ENCODE results near the gene INIP. TPM values are rescaled to one million over a fixed set of nuclear protein-coding genes. Genes with fewer than 3 reads are reported as not detected.
A peak's percentile ranks its signal among the peaks of the same experiment; 100 is the strongest.

The INIP gene
- total and polyA plus RNA-seq, 9 of the 15 experiments (the other 6 are each of a cell fraction or from before 2014, with no cell fraction given) = 11.9 to 87.9 (median 37.3) TPM

DNA sequence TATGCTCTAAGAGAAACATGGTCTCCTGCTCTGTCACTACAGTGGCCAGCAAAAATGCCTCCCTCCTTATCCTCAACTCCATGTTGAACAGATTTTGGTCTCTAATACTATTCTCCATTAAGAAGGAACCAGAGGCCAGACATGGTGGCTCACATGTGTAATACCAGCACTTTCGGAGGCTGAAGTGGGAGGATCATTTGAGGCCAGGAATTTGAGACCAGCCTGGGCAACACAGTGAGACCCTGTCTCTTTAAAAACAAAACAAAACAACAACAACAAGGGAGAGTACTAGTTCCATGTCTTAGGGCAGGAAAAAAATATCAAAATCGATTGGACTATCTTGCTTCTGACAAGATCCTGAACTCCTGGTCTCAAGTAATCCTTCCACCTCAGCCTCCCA lies 14.6 kb downstream of the INIP start:
- CTCF ChIA-PET (ENCODE audit: low intra/inter-chr PET ratio) = no interaction called here
- intact Hi-C loops (cut with micrococcal nuclease) (no loop called here), in situ Hi-C loops (cut with MboI) (no loop called here)
- H3K9me3 ChIP-seq (replicated peaks; ENCODE audit: control insufficient read depth, insufficient read depth, low read depth, low read length) = no peaks in the 10 kb centered on the region
- no TSS peak for BruUV-seq (replicated peaks)
- POLR2A ChIA-PET = no interaction called here
- H3K79me2 ChIP-seq (ENCODE audit: control insufficient read depth, insufficient read depth, low read length) = peaks cover 32% of the 10 kb centered on the region
- H3K27ac ChIP-seq (ENCODE audit: extremely low read depth, low read depth, low read length) = no peak overlapping the region
- no peaks in the 10 kb centered on the region for H4K20me1 ChIP-seq (replicated peaks; ENCODE audit: control insufficient read depth, insufficient read depth, low read length)
- peaks cover 39% of the 10 kb centered on the region for H3K36me3 ChIP-seq (ENCODE audit: control insufficient read depth, insufficient read depth, low read length)
- no peak overlapping the region for H3K4me2 ChIP-seq (ENCODE audit: insufficient read depth, low read length)
- H3K27me3 ChIP-seq (ENCODE audit: control insufficient read depth in 2 of 2, insufficient read depth in 2 of 2, low read length in 2 of 2) = no peaks in the 10 kb centered on the region
- no peak for DNase-seq (ENCODE audit: extremely low read depth in 1 of 4, low spot score in 3 of 4)
- ATAC-seq = no peak
- no peaks in the 10 kb centered on the region for H3K4me1 ChIP-seq (replicated peaks in 1 of 2; ENCODE audit: control insufficient read depth in 2 of 2, insufficient read depth in 2 of 2, low read length in 2 of 2)
- 50% methylated on average over 2 of the region's 2 CpGs for WGBS (ENCODE audit: insufficient coverage, low coverage, missing lambda C conversion rate)
- TF ChIP-seq, protein P1, sequence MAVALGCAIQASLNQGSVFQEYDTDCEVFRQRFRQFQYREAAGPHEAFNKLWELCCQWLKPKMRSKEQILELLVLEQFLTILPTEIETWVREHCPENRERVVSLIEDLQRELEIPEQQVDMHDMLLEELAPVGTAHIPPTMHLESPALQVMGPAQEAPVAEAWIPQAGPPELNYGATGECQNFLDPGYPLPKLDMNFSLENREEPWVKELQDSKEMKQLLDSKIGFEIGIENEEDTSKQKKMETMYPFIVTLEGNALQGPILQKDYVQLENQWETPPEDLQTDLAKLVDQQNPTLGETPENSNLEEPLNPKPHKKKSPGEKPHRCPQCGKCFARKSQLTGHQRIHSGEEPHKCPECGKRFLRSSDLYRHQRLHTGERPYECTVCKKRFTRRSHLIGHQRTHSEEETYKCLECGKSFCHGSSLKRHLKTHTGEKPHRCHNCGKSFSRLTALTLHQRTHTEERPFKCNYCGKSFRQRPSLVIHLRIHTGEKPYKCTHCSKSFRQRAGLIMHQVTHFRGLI (CRISPR knock-in tag; IDR thresholded peaks at IDR 0.05) = no peak
- peak; percentile 61 for TF ChIP-seq ZNF121 (CRISPR knock-in tag; conservative IDR thresholded peaks at IDR 0.05)
- no peak overlapping the region for H3K4me3 ChIP-seq
- no peaks in the 10 kb centered on the region for H3K9me1 ChIP-seq (ENCODE audit: control insufficient read depth, insufficient read depth, low read length)
- no peak overlapping the region for H2AFZ ChIP-seq (ENCODE audit: low read depth, low read length)
- FAIRE-seq = no peak
- H3K9ac ChIP-seq (ENCODE audit: insufficient read depth in 1 of 2, low read depth in 2 of 2, low read length in 2 of 2) = no peak overlapping the region

DNA sequence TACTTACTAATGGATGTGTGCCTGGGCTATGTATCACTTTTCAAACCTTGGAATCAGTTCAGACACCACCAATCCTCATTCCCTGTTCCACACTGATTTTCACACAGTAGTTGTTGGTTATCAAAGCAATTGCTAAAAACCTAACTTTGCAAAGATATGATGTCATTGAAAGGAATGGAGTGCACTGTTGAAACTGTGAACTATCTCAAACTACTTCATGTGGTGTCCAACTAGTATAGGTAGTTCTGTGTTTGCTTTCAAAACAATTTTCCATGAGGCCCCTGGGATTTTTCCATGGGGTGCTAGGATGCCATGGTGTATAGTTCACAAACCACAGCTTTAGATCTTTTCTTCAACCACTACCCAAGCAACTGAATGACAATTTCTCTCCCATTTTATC lies 17.8 kb downstream of the INIP start:
- CTCF ChIA-PET (ENCODE audit: low intra/inter-chr PET ratio) = no interaction called here
- POLR2A ChIA-PET = interaction anchor here (0.7 kb wide), 1 partner anchor 899 kb away, joined by 3 read pairs; no protein-coding TSS in a partner anchor
- H3K9me1 ChIP-seq (ENCODE audit: control insufficient read depth, insufficient read depth, low read length) = no peaks in the 10 kb centered on the region
- H3K4me1 ChIP-seq (replicated peaks in 1 of 2; ENCODE audit: control insufficient read depth in 2 of 2, insufficient read depth in 2 of 2, low read length in 2 of 2) = no peaks in the 10 kb centered on the region; a peak in 1 of 5 replicates
- H3K9ac ChIP-seq (ENCODE audit: insufficient read depth in 1 of 2, low read depth in 2 of 2, low read length in 2 of 2) = no peak overlapping the region
- peaks cover 64% of the 10 kb centered on the region for H3K36me3 ChIP-seq (ENCODE audit: control insufficient read depth, insufficient read depth, low read length)
- DNase-seq (ENCODE audit: extremely low read depth in 1 of 4, low spot score in 3 of 4) (no peak), FAIRE-seq (no peak), ATAC-seq (no peak)
- no peak overlapping the region for H2AFZ ChIP-seq (ENCODE audit: low read depth, low read length)
- no peaks in the 10 kb centered on the region for H4K20me1 ChIP-seq (replicated peaks; ENCODE audit: control insufficient read depth, insufficient read depth, low read length)
- peaks cover 16% of the 10 kb centered on the region for H3K79me2 ChIP-seq (ENCODE audit: control insufficient read depth, insufficient read depth, low read length)
- BruUV-seq (replicated peaks) = no TSS peak
- H3K4me2 ChIP-seq (ENCODE audit: insufficient read depth, low read length) = no peak overlapping the region
- in situ Hi-C loops (cut with MboI) = no loop called here
- intact Hi-C loops (cut with micrococcal nuclease) = no loop called here
- no peaks in the 10 kb centered on the region for H3K27me3 ChIP-seq (ENCODE audit: control insufficient read depth in 2 of 2, insufficient read depth in 2 of 2, low read length in 2 of 2)
- H3K27ac ChIP-seq (ENCODE audit: extremely low read depth, low read depth, low read length) = no peak overlapping the region
- no peak overlapping the region for H3K4me3 ChIP-seq
- no peaks in the 10 kb centered on the region for H3K9me3 ChIP-seq (replicated peaks; ENCODE audit: control insufficient read depth, insufficient read depth, low read depth, low read length)
- no peak for TF ChIP-seq IFI16 (CRISPR knock-in tag; IDR thresholded peaks at IDR 0.05)
- TF ChIP-seq FOXK2 (conservative IDR thresholded peaks at IDR 0.05 in 1 of 2, IDR thresholded peaks at IDR 0.05 in 1 of 2; ENCODE audit: low read depth in 2 of 2) = no peak
- TF ChIP-seq POLR2AphosphoS2 (IDR thresholded peaks at IDR 0.05; ENCODE audit: low read length) = no peak
- TF ChIP-seq ILK (tag; IDR thresholded peaks at IDR 0.05; ENCODE audit: borderline replicate concordance, low read depth) = no peak
- TF ChIP-seq, protein P2, sequence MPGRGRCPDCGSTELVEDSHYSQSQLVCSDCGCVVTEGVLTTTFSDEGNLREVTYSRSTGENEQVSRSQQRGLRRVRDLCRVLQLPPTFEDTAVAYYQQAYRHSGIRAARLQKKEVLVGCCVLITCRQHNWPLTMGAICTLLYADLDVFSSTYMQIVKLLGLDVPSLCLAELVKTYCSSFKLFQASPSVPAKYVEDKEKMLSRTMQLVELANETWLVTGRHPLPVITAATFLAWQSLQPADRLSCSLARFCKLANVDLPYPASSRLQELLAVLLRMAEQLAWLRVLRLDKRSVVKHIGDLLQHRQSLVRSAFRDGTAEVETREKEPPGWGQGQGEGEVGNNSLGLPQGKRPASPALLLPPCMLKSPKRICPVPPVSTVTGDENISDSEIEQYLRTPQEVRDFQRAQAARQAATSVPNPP (IDR thresholded peaks at IDR 0.05; ENCODE audit: borderline replicate concordance, insufficient read depth, insufficient read length) = no peak
- no peak for TF ChIP-seq RFX7 (CRISPR knock-in tag; IDR thresholded peaks at IDR 0.05)
- no peak for TF ChIP-seq ARID4B (CRISPR knock-in tag; IDR thresholded peaks at IDR 0.05)
- TF ChIP-seq ZNF444 (CRISPR knock-in tag; IDR thresholded peaks at IDR 0.05) = no peak
